H7 (cell line): ENCODE data around the gene SEPHS2. TPM values are rescaled to one million over a fixed set of nuclear protein-coding genes. Genes with fewer than 3 reads are reported as not detected.
"Not testable (repeated sequence)": the region's sequence is repeated elsewhere in the genome, so short reads cannot be mapped to it uniquely, and the experiment has no call there.

Experiments used
- DNase-seq: peaks from one replicate; pipeline ENCODE4 v3.0.0; 2012
- H3K27me3 ChIP-seq: 2 replicates; pipeline ENCODE4 v1.6.0; 2011; ENCODE audit warnings: mild to moderate bottlenecking, low read length; ENCODE audit not compliant: control insufficient read depth, insufficient read depth
- H3K36me3 ChIP-seq: replicated peaks from 2 replicates; pipeline ENCODE4 v1.5.1; 2011; ENCODE audit warnings: low read length; ENCODE audit not compliant: control insufficient read depth, insufficient read depth
- H3K4me3 ChIP-seq: 2 replicates; pipeline ENCODE4 v1.5.1; 2011; ENCODE audit warnings: low read depth, mild to moderate bottlenecking, control low read depth, low read length, moderate library complexity; ENCODE audit not compliant: insufficient read depth
- total RNA-seq: library from RNA; depleted of rRNA; stranded (reverse); fragments of >200 nt; shearing (Covaris generic); gene quantifications from 2 replicates; pipeline ENCODE4 v1.2.3, GENCODE V29; 2014

The SEPHS2 gene
- total RNA-seq, 1 experiment from 2014 or later = 9.8 TPM

DNA sequence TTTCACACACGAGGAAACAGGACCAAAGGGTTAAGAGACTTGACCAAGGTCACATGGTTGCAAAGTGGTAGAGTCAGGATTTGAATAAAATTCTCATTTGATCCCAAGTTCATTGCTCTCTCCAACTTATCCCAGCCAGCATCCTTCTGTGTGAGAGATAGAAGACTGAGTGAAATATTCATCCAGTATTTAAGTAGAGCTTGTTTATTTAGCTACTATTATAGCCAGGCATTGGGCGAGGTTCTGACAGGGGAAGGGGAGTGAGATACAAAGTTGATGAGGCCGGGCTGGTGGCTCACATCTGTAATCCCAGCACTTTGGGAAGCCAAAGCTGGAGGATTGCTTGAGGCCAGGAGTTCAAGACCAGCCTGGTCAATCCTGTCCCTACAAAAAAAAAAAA lies 31.3 kb upstream of the SEPHS2 start:
- Histone ChIP-seq H3K27me3 (no peaks in the 10 kb centered on the region), H3K4me3 (no peak overlapping the region), H3K36me3 (no peaks in the 10 kb centered on the region)
- DNase-seq = no peak

DNA sequence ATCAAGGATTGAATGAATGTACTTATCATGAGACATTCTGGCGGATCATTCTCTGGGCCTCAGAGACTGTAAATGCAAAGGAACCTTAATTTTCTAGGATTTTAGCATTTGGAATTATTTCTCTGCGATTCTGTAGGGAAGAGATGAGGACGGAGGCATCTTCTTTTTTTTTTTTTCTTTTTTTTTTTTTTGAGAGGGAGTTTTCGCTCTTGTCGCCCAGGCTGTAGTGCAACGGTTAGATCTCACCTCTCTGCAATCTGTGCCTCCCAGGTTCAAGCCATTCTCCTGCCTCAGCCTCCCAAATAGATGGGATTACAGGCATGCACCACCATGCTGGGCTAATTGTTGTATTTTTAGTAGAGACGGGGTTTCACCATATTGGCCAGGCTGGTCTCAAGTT lies 29.0 kb upstream of the SEPHS2 start:
- no peak overlapping the region for H3K4me3 ChIP-seq
- H3K27me3 ChIP-seq = no peaks in the 10 kb centered on the region
- no peak for DNase-seq
- no peaks in the 10 kb centered on the region for H3K36me3 ChIP-seq

DNA sequence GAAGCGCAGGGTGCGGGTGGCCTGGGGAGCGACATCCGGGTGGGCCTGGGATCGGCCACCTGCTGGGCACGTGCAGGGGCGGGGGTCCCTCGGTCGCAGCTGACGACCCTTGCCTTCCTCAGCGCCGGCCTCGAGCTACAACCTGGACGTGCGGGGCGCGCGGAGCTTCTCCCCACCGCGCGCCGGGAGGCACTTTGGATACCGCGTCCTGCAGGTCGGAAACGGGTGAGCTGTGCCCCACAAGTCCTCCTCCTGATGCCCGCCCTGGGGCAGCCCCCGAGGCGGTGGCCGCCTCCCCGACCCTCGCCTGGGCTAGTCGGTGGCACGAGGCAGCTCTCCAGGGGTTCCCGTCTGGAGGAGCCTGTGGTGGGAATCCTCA lies 28.4 kb upstream of the SEPHS2 start:
- H3K27me3 ChIP-seq = no peaks in the 10 kb centered on the region
- H3K4me3 ChIP-seq = no peak overlapping the region
- DNase-seq = peak; percentile 56
- no peaks in the 10 kb centered on the region for H3K36me3 ChIP-seq

DNA sequence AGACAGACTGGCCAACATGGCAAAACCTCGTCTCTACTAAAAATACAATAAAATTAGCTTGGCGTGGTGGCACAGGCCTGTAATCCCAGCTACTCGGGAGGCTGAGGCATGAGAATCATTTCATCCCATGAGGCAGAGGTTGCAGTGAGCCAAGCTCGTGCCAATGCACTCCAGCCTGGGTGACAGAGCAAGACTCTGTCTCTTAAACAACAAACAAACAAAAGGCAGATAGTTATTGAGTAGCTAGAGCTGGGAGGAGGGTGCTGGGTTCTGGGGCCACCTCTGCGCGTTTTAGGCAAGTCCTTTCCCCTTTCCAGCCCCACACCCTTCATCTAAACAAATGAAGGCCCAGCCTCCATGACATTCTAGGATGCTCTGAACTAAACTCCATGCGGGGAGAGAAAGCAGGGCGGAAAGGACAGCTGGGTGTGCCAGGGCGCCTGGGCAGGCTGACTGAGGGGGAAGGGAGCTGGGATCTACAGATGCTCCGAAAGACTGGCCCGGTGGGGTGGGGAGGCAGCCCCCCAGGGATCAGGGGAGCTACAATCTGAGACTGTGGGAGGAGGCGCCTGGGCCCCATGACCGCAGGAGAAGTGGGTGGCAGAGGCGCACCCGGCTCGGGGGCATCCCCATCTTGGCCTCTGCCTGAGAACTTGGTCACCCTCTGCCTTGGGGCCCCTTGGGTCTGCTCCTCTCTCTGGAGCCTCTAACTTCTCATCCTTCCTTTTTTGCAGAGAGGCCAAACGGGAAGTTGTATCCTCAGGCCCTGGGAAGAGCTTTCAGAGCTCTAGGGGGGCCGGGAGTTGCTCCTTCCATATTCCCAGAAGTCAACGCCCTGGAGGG lies 27.8 kb upstream of the SEPHS2 start:
- Histone ChIP-seq H3K36me3 (no peaks in the 10 kb centered on the region), H3K27me3 (no peaks in the 10 kb centered on the region), H3K4me3 (no peak overlapping the region)
- DNase-seq = peak; percentile 48

DNA sequence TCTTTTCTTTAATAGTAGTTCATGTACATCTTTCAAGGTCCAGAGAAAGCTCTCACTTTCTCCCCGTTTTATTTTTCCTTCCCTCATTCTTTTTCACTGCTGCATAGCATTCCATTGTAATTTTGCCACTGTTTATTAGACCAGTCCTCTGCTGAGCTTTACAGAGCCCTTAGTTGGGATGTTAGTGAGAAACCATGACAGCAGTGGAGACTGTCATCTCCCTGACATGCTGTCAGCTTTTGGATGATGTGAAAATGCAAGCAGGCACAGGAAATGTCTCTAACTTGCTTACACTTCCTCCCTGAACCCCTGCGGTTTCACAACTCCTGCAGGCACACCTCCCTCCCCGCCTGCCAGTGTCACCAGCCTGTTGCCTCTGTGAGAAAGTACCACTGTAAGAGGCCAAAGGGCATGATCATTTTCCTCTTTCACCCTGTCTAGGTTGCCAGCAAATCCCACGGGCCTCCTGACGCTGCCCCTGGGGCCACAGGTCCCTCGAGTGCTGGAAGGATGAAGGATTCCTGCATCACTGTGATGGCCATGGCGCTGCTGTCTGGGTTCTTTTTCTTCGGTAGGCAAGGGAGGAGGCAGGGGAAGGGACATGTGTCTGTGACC lies 26.8 kb upstream of the SEPHS2 start, which contains the start of gene ITGAL:
ITGAL (plus strand) TSS at position 415 of the 615 bp plus-strand sequence; CDS start at position 511, 96 bp downstream.
- Histone ChIP-seq H3K36me3 (no peaks in the 10 kb centered on the region), H3K27me3 (no peaks in the 10 kb centered on the region), H3K4me3 (no peak within 1 kb of the TSS)
- peak; percentile 10 for DNase-seq

DNA sequence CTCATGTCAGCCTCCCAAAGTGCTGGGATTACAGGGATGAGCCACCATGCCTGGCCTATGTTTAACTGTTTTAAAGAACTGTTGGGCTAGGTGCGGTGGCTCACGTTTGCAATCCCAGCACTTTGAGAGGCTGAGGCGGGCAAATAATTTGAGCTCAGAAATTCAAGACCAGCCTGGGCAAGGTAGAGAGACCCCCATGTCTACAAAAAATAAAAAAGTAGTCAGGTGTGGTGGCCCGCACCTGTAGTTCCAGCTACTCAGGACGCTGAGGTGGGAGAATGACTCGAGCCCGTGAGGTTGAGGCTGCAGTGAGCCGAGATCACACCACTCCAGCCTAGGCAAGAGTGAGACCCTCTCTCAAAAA lies 24.9 kb upstream of the SEPHS2 start:
- Histone ChIP-seq H3K4me3 (no peak overlapping the region), H3K36me3 (no peaks in the 10 kb centered on the region), H3K27me3 (no peaks in the 10 kb centered on the region)
- no peak for DNase-seq

DNA sequence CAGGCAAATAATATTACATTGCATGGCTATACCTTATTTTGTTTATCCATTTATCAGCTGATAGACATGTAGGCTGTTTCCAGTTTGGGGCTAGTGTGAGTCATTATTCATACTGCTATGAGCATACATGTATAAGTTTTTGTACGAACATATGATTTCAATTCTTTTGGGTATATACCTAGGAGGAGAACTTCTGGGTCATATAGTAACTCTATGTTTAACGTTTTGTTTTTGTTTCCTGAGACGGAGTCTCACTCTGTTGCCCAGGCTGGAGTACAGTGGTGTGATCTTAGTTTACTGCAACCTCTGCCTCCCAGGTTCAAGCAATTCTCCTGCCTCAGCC lies 24.5 kb upstream of the SEPHS2 start:
- no peak for DNase-seq
- Histone ChIP-seq H3K4me3 (no peak overlapping the region), H3K36me3 (no peaks in the 10 kb centered on the region), H3K27me3 (no peaks in the 10 kb centered on the region)

DNA sequence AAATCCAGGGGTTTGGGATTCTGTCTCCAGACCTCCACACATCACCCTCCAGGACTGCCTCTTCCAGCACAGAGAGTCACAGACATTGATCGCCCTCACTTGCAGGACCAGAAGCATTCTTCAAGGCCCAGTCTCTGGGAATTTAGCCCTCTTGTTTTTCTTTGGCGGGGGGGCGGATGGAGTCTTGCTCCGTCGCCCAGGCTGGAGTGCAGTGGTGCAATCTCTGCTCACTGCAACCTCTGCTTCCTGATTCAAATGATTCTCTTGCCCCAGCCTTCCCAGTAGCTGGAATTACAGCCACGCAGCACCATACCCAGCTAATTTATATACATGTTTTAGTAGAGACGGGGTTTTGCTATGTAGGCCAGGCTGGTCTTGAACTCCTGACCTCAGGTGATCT lies 18.4 kb upstream of the SEPHS2 start:
- Histone ChIP-seq H3K27me3 (no peaks in the 10 kb centered on the region), H3K4me3 (no peak overlapping the region), H3K36me3 (no peaks in the 10 kb centered on the region)
- no peak for DNase-seq

DNA sequence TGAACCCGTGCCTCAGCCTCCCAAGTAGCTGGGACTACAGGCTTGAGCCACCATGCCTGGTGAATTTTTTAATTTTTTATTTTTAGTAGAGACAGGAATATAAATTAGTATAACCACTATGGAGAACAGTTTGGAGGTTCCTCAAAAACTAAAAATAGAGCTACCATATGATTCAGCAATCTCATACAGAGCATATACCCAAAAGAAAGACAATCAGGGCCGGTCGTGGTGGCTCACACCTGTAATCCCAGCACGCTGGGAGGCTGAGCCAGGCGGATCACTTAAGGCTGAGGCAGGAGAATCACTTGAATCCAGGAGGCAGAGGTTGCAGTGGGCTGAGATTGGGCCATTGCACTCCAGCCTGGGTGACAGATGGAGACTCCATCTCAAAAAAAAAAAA lies 15.8 kb upstream of the SEPHS2 start:
- H3K27me3 ChIP-seq, H3K4me3 ChIP-seq, H3K36me3 ChIP-seq, DNase-seq: not testable (repeated sequence)

DNA sequence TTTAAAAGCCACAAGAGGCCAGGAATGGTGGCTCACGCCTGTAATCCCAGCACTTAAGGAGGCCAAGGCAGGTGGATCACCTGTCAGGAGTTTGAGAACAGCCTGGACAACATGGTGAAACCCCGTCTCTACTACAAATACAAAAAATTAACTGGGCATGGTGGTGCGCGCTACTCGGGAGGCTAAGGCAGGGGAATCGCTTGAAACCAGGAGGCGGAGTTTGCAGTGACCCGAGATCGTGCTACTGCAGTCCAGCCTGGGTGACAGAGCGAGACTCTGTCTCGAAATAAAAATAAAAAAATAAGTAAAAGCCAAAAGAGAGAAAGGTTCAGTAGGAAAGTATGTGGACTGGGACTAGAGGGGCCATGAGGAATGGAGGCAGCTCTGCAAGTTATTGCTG lies 13.8 kb upstream of the SEPHS2 start:
- no peak for DNase-seq
- H3K4me3 ChIP-seq = no peak overlapping the region
- no peaks in the 10 kb centered on the region for H3K27me3 ChIP-seq
- no peaks in the 10 kb centered on the region for H3K36me3 ChIP-seq

DNA sequence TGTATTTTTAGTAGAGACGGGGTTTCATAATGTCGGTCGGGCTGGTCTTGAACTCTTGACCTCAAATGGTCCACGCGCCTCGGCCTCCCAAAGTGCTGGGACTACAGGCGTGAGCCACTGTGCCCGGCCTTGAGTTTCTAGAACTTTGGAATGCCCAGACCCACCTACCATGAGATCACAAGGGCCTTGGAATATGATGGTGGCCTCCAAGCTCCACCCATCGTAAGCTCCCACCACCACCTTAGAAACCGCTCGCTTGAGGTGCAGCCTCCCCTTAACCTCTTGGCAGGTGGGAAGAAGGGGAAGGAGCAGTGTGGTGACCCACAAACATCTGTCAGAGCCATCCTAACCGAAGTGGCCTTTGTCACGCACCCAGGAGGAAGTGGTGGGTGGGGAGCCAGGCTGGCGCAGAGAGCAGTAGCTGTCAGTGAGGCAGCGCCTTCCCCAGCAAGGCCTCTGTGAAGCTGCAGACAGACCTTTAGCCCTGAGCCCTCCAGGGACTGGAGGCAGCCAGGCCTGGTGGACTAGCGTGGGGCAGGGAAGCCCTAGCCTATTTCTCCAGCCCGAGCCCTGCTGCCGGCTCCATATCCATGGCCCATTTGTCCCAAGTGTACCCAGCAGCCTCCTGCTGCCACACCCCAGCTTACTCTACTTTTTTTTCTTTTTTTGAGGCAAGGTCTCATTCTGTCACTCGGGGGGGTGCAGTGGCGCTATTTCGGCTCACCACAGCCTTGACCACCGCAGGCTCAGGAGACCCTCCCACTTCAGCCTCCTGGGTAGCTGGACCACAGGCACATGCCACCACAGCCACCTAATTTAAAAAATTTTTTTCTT lies 13.1 kb upstream of the SEPHS2 start:
- Histone ChIP-seq H3K36me3 (no peaks in the 10 kb centered on the region), H3K4me3 (no peak overlapping the region), H3K27me3 (no peaks in the 10 kb centered on the region)
- DNase-seq = peak; percentile 17

DNA sequence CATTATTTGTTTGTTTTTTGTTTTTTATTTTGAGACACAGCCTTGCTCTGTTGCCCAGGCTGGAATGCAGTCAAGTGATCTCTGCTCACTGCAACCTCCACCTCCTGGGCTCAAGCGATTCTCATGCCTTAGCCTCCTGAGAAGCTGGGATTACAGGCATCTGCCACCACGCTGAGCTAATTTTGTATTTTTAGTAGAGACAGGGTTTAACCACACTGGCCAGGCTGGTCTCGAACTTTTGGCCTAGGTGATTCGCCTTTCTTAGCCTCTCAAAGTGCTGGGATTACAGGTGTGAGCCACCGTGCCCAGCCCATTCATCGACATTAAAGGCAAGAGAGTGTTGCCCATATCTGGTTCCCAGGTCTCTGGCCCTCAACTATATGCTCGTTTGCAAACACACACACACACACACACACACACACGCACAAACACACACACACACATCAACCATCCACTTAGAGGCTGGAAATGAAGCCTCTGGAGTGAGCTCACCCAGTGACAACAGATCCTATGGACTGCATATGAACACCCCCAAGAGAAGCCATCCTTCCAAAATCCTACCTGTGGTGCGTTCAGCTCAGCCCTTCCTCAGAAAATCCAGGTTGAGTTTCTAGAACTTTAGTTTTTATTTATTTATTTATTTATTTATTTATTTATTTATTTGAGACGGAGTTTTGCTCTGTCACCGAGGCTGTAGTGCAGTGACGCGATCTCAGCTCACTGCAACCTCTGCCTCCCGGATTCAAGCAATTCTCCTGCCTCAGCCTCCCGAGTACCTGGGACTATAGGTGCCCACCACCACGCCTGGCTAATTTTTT lies 12.3 kb upstream of the SEPHS2 start:
- DNase-seq = no peak
- Histone ChIP-seq H3K4me3 (no peak overlapping the region), H3K27me3 (no peaks in the 10 kb centered on the region), H3K36me3 (no peaks in the 10 kb centered on the region)

DNA sequence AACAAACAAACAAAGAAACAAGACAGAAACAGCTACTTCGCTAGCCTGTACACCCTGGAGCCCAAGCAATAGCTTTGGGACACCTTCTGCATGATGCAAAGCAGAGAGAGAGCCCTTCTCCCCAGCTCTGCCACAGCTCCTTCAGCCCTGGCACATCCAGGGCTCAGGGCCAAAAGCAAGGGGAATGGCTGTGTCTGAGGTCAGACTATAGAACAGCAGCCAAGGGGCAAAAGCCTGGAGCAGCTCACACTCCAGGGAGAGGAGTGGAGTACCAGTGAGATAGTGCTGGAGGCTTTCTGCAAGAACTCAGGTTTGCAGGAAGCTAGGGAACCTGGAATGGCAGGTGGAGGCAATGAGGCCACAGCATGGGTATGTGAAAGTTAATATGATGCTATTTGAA lies 11.6 kb upstream of the SEPHS2 start:
- no peak for DNase-seq
- Histone ChIP-seq H3K36me3 (no peaks in the 10 kb centered on the region), H3K4me3 (no peak overlapping the region), H3K27me3 (no peaks in the 10 kb centered on the region)

DNA sequence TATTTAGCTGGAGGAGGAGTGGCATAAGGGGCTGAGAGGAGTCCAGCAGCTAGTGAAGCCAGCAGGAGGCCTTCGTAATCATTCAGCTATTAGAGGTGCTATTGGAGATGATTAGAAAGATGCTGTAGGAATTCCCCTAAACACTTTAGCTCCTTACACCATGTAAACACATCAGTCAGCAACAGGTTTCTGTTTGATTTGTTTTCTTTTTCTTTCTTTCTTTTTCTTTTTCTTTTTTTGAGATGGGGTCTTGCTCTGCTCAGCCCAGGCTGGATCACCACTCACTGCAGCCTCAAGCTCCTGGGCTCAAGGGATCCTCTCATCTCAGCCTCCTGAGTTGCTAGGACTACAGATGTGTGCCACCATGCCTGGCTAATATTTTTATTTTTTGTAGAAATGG lies 10.6 kb upstream of the SEPHS2 start:
- DNase-seq = no peak
- no peak overlapping the region for H3K4me3 ChIP-seq
- H3K27me3 ChIP-seq = no peaks in the 10 kb centered on the region
- no peaks in the 10 kb centered on the region for H3K36me3 ChIP-seq
